Fibroblast of lung (primary cell): ENCODE results near the gene CDK7. TPM values are rescaled to one million over a fixed set of nuclear protein-coding genes. Genes with fewer than 3 reads are reported as not detected.
A peak's percentile ranks its signal among the peaks of the same experiment; 100 is the strongest.

Experiments
- DNase-seq, 2 donors: peaks; one replicate each; pipeline versions ENCODE4 v3.0.0 to v3.0.0-alpha.2; 2010; ENCODE audit warnings: low read depth in 2 of 2
- H2AFZ ChIP-seq: 2 replicates; pipeline ENCODE4 v1.5.1; 2012; ENCODE audit warnings: low read length, control low read depth, inconsistent platforms
- H3K27ac ChIP-seq: 2 replicates; pipeline ENCODE4 v1.5.1; 2011; ENCODE audit warnings: low read length, control low read depth; ENCODE audit not compliant: insufficient read depth
- H3K27me3 ChIP-seq: 2 replicates; pipeline ENCODE4 v1.5.1; 2011; ENCODE audit warnings: mild to moderate bottlenecking, low read length; ENCODE audit not compliant: control insufficient read depth, insufficient read depth
- H3K36me3 ChIP-seq: 2 replicates; pipeline ENCODE4 v1.5.1; 2011; ENCODE audit warnings: low read length; ENCODE audit not compliant: control insufficient read depth, insufficient read depth
- H3K4me1 ChIP-seq: 2 replicates; pipeline ENCODE4 v1.5.1; 2011; ENCODE audit warnings: low read length; ENCODE audit not compliant: control insufficient read depth, insufficient read depth; ENCODE audit errors: extremely low read depth
- H3K4me2 ChIP-seq: 2 replicates; pipeline ENCODE4 v1.5.1; 2011; ENCODE audit warnings: low read length, control low read depth; ENCODE audit not compliant: insufficient read depth; ENCODE audit errors: extremely low read depth
- H3K4me3 ChIP-seq, 4 experiments: fragments of 200-600 bp in 1 of 4; sonication (generic) in 1 of 4; replicated peaks in 1 of 4; 2 replicates each; pipeline ENCODE4 v1.5.1; 2011 to 2016; ENCODE audit warnings: low read length in 4 of 4, low read depth in 3 of 4, mild to moderate bottlenecking in 3 of 4, control low read depth in 2 of 4, inconsistent platforms in 1 of 4, mixed read lengths in 1 of 4; ENCODE audit not compliant: insufficient read depth in 1 of 4; ENCODE audit errors: control extremely low read depth in 1 of 4
- H3K79me2 ChIP-seq: 2 replicates; pipeline ENCODE4 v1.5.1; 2012; ENCODE audit warnings: mild to moderate bottlenecking, low read length, inconsistent platforms; ENCODE audit not compliant: control insufficient read depth, insufficient read depth
- H3K9ac ChIP-seq: 2 replicates; pipeline ENCODE4 v1.5.1; 2011; ENCODE audit warnings: mild to moderate bottlenecking, low read length, control low read depth; ENCODE audit not compliant: insufficient read depth
- H3K9me3 ChIP-seq: 2 replicates; pipeline ENCODE4 v1.5.1; 2012; ENCODE audit warnings: low read depth, low read length; ENCODE audit not compliant: control insufficient read depth, insufficient read depth
- H4K20me1 ChIP-seq: 2 replicates; pipeline ENCODE4 v1.5.1; 2011; ENCODE audit warnings: low read length; ENCODE audit not compliant: control insufficient read depth, insufficient read depth; ENCODE audit errors: extremely low read depth
- EZH2 ChIP-seq: IDR thresholded peaks from 2 replicates; pipeline ENCODE4 v1.5.1; 2012; ENCODE audit warnings: low read length, control low read depth, mild to moderate bottlenecking; ENCODE audit errors: missing control alignments
- polyA plus RNA-seq, 2 donors: library from polyadenylated mRNA; depleted of rRNA in 1 of 2; stranded (reverse) in 1 of 2; unstranded in 1 of 2; fragments of >200 nt; gene quantifications; 2 replicates each; pipeline ENCODE4 v1.2.1, GENCODE V29; 2011 to 2012; ENCODE audit warnings: missing spikeins in 1 of 2
- total RNA-seq: library from RNA; depleted of rRNA; stranded (reverse); fragments of >200 nt; gene quantifications from 2 replicates; pipeline ENCODE4 v1.2.1, GENCODE V29; 2014
- TF ChIP-seq, protein P1 (sequence below), 2 donors: IDR thresholded peaks in 1 of 2; conservative IDR thresholded peaks in 1 of 2; 1 replicate in 1 of 2; 2 replicates in 1 of 2; pipeline ENCODE4 v1.5.1; 2011 to 2012; ENCODE audit warnings: low read length in 2 of 2, control low read depth in 1 of 2, inconsistent platforms in 1 of 2, low read depth in 1 of 2, mild to moderate bottlenecking in 1 of 2

CDK7 gene
- total and polyA plus RNA-seq, 2 donors (not counting 1 experiment from before 2014, with no cell fraction given): 74.3 to 95.4 TPM

DNA sequence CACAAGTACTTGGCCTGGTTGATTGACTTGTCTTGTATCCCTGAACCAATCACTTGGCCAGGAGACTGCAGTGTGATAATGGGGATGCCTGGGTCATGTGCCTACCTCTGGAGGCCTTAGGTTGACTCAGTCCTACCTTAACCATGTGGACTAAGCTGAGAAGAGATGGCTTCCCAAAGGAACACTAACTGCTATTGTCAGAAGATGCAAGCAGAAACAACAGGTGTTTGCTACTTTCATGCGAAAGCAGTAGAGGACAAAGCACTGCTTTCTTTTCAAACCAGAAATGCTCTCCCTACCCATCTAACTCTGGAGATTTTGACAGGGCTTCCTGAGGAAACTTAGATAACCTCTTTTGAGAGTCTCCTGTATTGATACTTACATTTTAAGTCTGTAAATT is 22.9 kb downstream of the CDK7 start:
- peaks cover 7% of the 10 kb centered on the region for H3K79me2 ChIP-seq
- H3K36me3 ChIP-seq: peaks cover 2% of the 10 kb centered on the region

DNA sequence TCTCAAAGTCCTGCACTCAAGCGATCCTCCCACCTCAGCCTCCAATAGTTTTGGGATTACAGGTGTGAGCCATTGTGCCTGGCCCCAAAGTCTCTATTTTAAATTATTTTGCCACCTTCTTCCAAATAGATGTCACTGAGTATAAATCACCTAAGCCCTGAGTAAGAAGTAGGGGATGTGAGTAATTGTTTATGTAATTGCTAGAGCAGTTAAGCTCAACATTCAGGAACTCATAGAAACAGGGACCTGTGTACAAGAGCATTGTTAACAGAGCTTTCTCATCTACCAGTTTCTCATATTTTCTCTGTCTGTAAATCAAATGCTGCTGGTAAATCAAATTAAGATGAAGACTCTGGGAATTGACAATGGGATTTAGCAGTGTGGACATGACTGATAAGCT is 26.3 kb downstream of the CDK7 start:
- Histone ChIP-seq H3K27ac (peak overlapping the region; percentile 45), H3K79me2 (peaks cover 1% of the 10 kb centered on the region), H3K4me3 (no peak overlapping the region), H2AFZ (no peak overlapping the region), H4K20me1 (no peaks in the 10 kb centered on the region), H3K27me3 (no peaks in the 10 kb centered on the region), H3K36me3 (peaks cover 6% of the 10 kb centered on the region), H3K4me1 (no peaks in the 10 kb centered on the region), H3K9ac (no peak overlapping the region), H3K9me3 (no peaks in the 10 kb centered on the region), H3K4me2 (no peak overlapping the region)
- DNase-seq: peak; percentile 20 to 61
- TF ChIP-seq, protein P1, sequence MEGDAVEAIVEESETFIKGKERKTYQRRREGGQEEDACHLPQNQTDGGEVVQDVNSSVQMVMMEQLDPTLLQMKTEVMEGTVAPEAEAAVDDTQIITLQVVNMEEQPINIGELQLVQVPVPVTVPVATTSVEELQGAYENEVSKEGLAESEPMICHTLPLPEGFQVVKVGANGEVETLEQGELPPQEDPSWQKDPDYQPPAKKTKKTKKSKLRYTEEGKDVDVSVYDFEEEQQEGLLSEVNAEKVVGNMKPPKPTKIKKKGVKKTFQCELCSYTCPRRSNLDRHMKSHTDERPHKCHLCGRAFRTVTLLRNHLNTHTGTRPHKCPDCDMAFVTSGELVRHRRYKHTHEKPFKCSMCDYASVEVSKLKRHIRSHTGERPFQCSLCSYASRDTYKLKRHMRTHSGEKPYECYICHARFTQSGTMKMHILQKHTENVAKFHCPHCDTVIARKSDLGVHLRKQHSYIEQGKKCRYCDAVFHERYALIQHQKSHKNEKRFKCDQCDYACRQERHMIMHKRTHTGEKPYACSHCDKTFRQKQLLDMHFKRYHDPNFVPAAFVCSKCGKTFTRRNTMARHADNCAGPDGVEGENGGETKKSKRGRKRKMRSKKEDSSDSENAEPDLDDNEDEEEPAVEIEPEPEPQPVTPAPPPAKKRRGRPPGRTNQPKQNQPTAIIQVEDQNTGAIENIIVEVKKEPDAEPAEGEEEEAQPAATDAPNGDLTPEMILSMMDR (conservative IDR thresholded peaks at IDR 0.05 in 1 of 2, IDR thresholded peaks at IDR 0.05 in 1 of 2; ENCODE audit: low read depth in 1 of 2, low read length in 2 of 2): no peak
- TF ChIP-seq EZH2: no peak

More for the DNA sequence above, 22.9 kb downstream of the CDK7 start:
- H3K9me3 ChIP-seq: no peaks in the 10 kb centered on the region
- H3K27ac ChIP-seq: no peak overlapping the region
- H3K4me2 ChIP-seq: no peak overlapping the region
- H3K27me3 ChIP-seq: no peaks in the 10 kb centered on the region
- H3K9ac ChIP-seq: no peak overlapping the region
- no peaks in the 10 kb centered on the region for H3K4me1 ChIP-seq
- H3K4me3 ChIP-seq: no peak overlapping the region
- no peak for DNase-seq
- no peaks in the 10 kb centered on the region for H4K20me1 ChIP-seq
- no peak overlapping the region for H2AFZ ChIP-seq
- TF ChIP-seq EZH2: no peak
- TF ChIP-seq, protein P1 (conservative IDR thresholded peaks at IDR 0.05 in 1 of 2, IDR thresholded peaks at IDR 0.05 in 1 of 2; ENCODE audit: low read depth in 1 of 2, low read length in 2 of 2): no peak

DNA sequence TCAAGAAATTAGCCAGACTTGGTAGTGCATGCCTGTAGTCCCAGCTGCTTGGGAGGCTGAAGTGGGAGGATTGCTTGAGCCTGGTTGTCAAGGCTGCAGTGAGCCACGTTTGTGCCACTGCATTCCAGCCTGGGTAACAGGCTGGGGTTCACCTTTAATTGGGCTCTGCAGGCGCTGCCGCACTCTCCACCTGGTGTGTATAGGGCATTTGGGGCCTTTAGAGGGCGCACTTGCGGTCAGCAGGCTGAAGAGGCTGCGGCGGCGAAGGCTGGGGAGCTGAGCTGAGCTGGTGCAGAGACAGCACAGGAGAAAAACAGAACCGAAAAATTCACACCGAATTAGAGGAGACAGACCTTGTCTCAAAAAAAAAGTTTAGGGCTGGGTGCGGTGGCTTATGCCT is 31.2 kb downstream of the CDK7 start:
- DNase-seq: no peak
- Histone ChIP-seq H3K4me3 (no peak overlapping the region), H3K9me3 (no peaks in the 10 kb centered on the region), H3K27me3 (no peaks in the 10 kb centered on the region), H4K20me1 (no peaks in the 10 kb centered on the region), H3K79me2 (no peaks in the 10 kb centered on the region), H3K4me1 (no peaks in the 10 kb centered on the region), H3K4me2 (no peak overlapping the region), H3K9ac (no peak overlapping the region), H3K36me3 (peaks cover 5% of the 10 kb centered on the region), H2AFZ (no peak overlapping the region), H3K27ac (no peak overlapping the region)
- TF ChIP-seq, protein P1 (conservative IDR thresholded peaks at IDR 0.05 in 1 of 2, IDR thresholded peaks at IDR 0.05 in 1 of 2; ENCODE audit: low read depth in 1 of 2, low read length in 2 of 2): no peak
- no peak for TF ChIP-seq EZH2
